DND-41 (cell line): ENCODE data around the gene USP7.
"Not testable (repeated sequence)": the region's sequence is repeated elsewhere in the genome, so short reads cannot be mapped to it uniquely, and the experiment has no call there.

ENCODE experiments used
- ATAC-seq: fragments of 200-7000 bp; cut with Tn5 transposase; 3 replicates; pipeline ENCODE4 v1.9.1; 2021; ENCODE audit warnings: low read depth; ENCODE audit not compliant: insufficient read depth
- DNase-seq: peaks from one replicate; pipeline ENCODE4 v3.0.0-alpha.2; 2020
- H2AFZ ChIP-seq: 2 replicates; pipeline ENCODE4 v1.6.0; 2012; ENCODE audit warnings: low read depth, low read length
- H3K27ac ChIP-seq: 2 replicates; pipeline ENCODE4 v1.5.1; 2012; ENCODE audit warnings: low read length, inconsistent platforms
- H3K27me3 ChIP-seq: fragments of 200-600 bp; sonication (generic); 2 replicates; pipeline ENCODE4 v1.6.0; 2012; ENCODE audit warnings: low read length, mild to moderate bottlenecking, inconsistent platforms; ENCODE audit not compliant: insufficient read depth, poor library complexity
- H3K36me3 ChIP-seq: 2 replicates; pipeline ENCODE4 v1.5.1; 2012; ENCODE audit warnings: low read length, inconsistent platforms; ENCODE audit not compliant: insufficient read depth
- H3K4me1 ChIP-seq: 2 replicates; pipeline ENCODE4 v1.5.1; 2012; ENCODE audit warnings: mild to moderate bottlenecking, low read length; ENCODE audit not compliant: insufficient read depth
- H3K4me2 ChIP-seq: 2 replicates; pipeline ENCODE4 v1.6.0; 2012; ENCODE audit warnings: mild to moderate bottlenecking, moderate library complexity, low read length, inconsistent platforms; ENCODE audit not compliant: insufficient read depth
- H3K4me3 ChIP-seq, 2 experiments: fragments of 200-600 bp in 1 of 2; shearing (Covaris generic) in 1 of 2; 2 replicates each; pipeline ENCODE4 v1.5.1; 2012 to 2016; ENCODE audit warnings: inconsistent platforms in 2 of 2, low read length in 2 of 2, mild to moderate bottlenecking in 2 of 2, low read depth in 1 of 2, moderate library complexity in 1 of 2
- H3K79me2 ChIP-seq: 2 replicates; pipeline ENCODE4 v1.6.0; 2012; ENCODE audit warnings: low read length, inconsistent platforms; ENCODE audit not compliant: insufficient read depth
- H3K9ac ChIP-seq: 2 replicates; pipeline ENCODE4 v1.6.0; 2012; ENCODE audit warnings: low read depth, mild to moderate bottlenecking, inconsistent platforms, low read length, moderate library complexity
- H3K9me3 ChIP-seq: 2 replicates; pipeline ENCODE4 v1.5.1; 2012; ENCODE audit warnings: low read length, moderate library complexity, mild to moderate bottlenecking, inconsistent platforms; ENCODE audit not compliant: insufficient read depth, severe bottlenecking
- H4K20me1 ChIP-seq: 2 replicates; pipeline ENCODE4 v1.6.0; 2012; ENCODE audit warnings: low read length; ENCODE audit not compliant: insufficient read depth
- EZH2 ChIP-seq: IDR thresholded peaks from 3 replicates; pipeline ENCODE4 v1.6.1; 2012; ENCODE audit warnings: borderline replicate concordance, low read depth, mild to moderate bottlenecking, moderate library complexity, low read length, inconsistent platforms; ENCODE audit not compliant: severe bottlenecking
- TF ChIP-seq, protein P1 (sequence below): IDR thresholded peaks from 2 replicates; pipeline ENCODE4 v1.5.1; 2012; ENCODE audit warnings: borderline replicate concordance, low read length, moderate library complexity, mild to moderate bottlenecking; ENCODE audit not compliant: poor library complexity, severe bottlenecking; ENCODE audit errors: extremely low read depth

The USP7 gene

DNA sequence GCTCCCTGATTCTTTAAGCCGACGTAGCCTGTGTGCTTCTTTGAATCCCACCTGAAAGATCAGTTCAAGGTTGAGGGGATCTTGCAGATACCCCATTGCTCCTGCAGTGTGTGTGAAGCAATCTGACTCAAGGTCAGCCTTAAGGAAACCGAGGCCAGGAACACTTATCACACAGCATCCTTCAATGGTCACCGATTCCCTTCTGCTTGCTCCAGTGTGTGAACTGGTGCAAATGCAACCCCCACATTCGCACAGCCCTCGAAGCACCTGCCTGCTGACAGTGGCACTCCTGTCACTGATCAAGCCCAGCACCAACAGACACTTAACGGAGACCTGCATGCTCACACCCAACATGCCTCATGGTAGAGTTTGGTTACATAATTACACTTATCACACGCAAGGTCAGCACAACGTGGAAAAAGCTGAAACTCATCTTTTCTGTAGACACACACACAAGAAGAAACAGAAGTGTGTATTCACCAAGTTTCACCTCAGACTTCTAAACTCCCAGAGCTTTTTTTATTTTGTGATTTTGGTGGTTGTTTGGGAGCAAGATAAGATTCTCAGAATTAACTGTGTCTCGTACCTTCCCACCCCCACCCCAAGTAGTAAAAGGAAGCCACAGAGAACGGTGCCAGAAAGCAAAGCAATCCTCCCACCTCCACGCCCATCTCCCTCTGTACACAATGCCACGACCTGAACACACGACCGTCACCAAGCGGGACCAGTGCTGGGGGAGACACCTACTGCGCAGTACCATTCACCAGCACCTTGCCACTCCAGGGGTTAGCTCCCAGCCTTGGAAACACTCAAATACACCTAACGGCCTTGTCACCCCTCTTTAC, 44.4 kb downstream of the USP7 start:
- no peaks in the 10 kb centered on the region for H3K27me3 ChIP-seq
- H3K9ac ChIP-seq, result no peak overlapping the region
- H3K36me3 ChIP-seq, result peaks cover 98% of the 10 kb centered on the region
- DNase-seq (peak; percentile 53), ATAC-seq (peak; percentile 71)
- no peak overlapping the region for H3K4me3 ChIP-seq
- TF ChIP-seq, protein P1, sequence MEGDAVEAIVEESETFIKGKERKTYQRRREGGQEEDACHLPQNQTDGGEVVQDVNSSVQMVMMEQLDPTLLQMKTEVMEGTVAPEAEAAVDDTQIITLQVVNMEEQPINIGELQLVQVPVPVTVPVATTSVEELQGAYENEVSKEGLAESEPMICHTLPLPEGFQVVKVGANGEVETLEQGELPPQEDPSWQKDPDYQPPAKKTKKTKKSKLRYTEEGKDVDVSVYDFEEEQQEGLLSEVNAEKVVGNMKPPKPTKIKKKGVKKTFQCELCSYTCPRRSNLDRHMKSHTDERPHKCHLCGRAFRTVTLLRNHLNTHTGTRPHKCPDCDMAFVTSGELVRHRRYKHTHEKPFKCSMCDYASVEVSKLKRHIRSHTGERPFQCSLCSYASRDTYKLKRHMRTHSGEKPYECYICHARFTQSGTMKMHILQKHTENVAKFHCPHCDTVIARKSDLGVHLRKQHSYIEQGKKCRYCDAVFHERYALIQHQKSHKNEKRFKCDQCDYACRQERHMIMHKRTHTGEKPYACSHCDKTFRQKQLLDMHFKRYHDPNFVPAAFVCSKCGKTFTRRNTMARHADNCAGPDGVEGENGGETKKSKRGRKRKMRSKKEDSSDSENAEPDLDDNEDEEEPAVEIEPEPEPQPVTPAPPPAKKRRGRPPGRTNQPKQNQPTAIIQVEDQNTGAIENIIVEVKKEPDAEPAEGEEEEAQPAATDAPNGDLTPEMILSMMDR, result no peak
- no peak for TF ChIP-seq EZH2
- H3K79me2 ChIP-seq, result peaks cover 78% of the 10 kb centered on the region
- no peak overlapping the region for H2AFZ ChIP-seq
- no peak overlapping the region for H3K4me2 ChIP-seq
- peak overlapping the region; percentile 38; the same call in 1 of the 2 replicates for H3K27ac ChIP-seq
- H4K20me1 ChIP-seq, result peaks cover 60% of the 10 kb centered on the region
- no peaks in the 10 kb centered on the region for H3K9me3 ChIP-seq
- H3K4me1 ChIP-seq, result peaks cover 45% of the 10 kb centered on the region

DNA sequence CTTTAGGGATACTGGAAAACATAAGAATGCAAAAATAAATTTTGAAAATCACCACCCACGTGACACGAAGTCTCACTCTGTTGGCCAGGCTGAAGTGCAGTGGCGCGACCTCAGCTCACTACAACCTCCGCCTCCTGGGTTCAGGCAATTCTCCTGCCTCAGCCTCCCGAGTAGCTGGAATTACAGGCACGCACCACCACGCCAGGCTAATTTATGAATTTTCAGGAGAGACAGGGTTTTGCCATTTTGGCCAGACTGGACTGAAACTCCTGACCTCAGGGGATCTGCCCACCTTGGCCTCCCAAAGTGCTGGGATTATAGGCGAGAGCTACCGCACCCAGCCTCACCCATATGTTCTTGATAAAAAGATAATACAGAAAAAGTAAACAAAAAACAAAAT, 46.4 kb downstream of the USP7 start:
- H3K4me1 ChIP-seq, result peaks cover 64% of the 10 kb centered on the region
- H3K79me2 ChIP-seq, result peaks cover 72% of the 10 kb centered on the region

DNA sequence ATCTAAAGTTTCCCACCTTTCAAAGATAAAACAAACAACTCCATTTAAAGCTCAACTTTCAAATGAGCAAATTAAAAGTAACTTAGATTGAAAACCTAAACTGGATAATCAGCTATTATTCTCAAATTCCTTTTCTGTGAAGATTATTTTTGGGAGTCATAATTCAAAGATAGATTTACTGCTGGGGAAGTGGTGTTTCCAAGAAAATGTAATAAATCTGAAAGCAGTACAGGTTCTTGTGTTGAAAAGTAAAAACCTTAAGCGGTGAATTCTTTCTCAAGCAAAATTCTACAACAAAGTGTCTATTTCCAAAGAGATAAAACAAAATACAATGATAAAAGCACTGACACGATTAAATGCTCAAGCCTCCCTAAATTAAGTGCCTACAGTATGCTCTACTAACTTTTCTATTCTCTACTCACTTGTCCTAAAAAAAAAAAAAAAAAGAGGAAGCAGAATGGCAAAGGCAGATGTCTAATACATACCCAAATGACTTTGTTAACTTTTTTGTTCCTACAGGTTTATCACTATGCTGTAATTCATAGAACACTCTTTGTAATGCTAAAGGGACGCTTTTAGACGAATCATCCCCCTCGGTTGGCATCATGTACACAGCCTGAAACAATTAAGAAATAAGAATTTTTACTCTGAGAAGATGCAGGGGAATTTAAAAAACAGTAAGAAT, 47.0 kb downstream of the USP7 start:
- H3K4me3 ChIP-seq, result no peak overlapping the region
- no peak overlapping the region for H3K4me2 ChIP-seq
- H2AFZ ChIP-seq, result no peak overlapping the region
- peaks cover 95% of the 10 kb centered on the region for H3K36me3 ChIP-seq
- peaks cover 62% of the 10 kb centered on the region for H4K20me1 ChIP-seq
- no peaks in the 10 kb centered on the region for H3K9me3 ChIP-seq
- DNase-seq, result no peak
- no peaks in the 10 kb centered on the region for H3K27me3 ChIP-seq
- peaks cover 68% of the 10 kb centered on the region for H3K4me1 ChIP-seq
- no peak overlapping the region for H3K9ac ChIP-seq
- peaks cover 73% of the 10 kb centered on the region for H3K79me2 ChIP-seq
- no peak overlapping the region for H3K27ac ChIP-seq
- TF ChIP-seq EZH2, result no peak
- TF ChIP-seq, protein P1, result no peak
- no peak for ATAC-seq

More for the DNA sequence above, 46.4 kb downstream of the USP7 start:
- H3K27me3 ChIP-seq, H3K9ac ChIP-seq, H2AFZ ChIP-seq, H3K27ac ChIP-seq, H3K9me3 ChIP-seq, DNase-seq, H3K4me2 ChIP-seq, H3K4me3 ChIP-seq, ATAC-seq: not testable (repeated sequence)
- Histone ChIP-seq H4K20me1 (peaks cover 62% of the 10 kb centered on the region), H3K36me3 (peaks cover 95% of the 10 kb centered on the region)

DNA sequence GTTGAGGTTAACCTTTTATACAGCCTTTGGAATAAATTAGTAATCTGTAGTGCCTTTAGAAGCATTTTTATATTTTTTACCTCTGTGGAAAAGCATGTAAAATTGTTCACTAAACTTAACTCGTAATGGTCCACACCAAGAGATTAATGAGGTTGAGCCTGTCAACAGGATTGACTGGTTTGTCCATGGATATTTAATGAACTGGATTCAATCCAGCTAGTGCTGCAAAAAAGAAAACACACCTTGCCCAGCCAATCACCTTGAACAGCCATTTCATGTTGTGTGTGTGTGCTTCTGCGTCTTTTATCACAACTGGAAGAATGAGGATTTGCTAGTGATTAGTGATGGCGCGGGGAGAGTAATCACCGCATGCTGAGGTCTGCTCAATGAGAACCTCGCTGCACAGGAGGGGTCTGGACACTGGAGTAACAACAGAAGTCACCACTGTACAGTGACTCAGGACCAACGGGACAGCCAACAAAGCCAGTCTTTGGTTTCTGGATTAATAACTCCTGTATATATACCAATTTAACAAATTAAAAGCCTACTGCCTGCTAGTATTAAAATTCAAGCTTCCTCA, 47.9 kb downstream of the USP7 start:
- TF ChIP-seq EZH2, result no peak
- TF ChIP-seq, protein P1, result no peak
- no peak for DNase-seq
- H3K4me3 ChIP-seq, result no peak overlapping the region
- no peak overlapping the region for H3K27ac ChIP-seq
- H3K36me3 ChIP-seq, result peaks cover 95% of the 10 kb centered on the region
- peaks cover 74% of the 10 kb centered on the region for H3K79me2 ChIP-seq
- H3K9me3 ChIP-seq, result no peaks in the 10 kb centered on the region
- H2AFZ ChIP-seq, result no peak overlapping the region
- H3K4me2 ChIP-seq, result no peak overlapping the region
- H3K4me1 ChIP-seq, result peaks cover 67% of the 10 kb centered on the region
- ATAC-seq, result no peak
- H3K27me3 ChIP-seq, result no peaks in the 10 kb centered on the region
- no peak overlapping the region for H3K9ac ChIP-seq
- peaks cover 66% of the 10 kb centered on the region for H4K20me1 ChIP-seq
